GM18519 (cell line): ENCODE data around the gene MYO18A.
"Not testable (repeated sequence)": the region's sequence is repeated elsewhere in the genome, so short reads cannot be mapped to it uniquely, and the experiment has no call there.

Experiments used
- ATAC-seq: cut with Tn5 transposase; IDR thresholded peaks from one replicate; pipeline ENCODE4 v1.9.1; 2021; ENCODE audit warnings: mild to moderate bottlenecking, moderate library complexity; ENCODE audit not compliant: unreplicated experiment, low FRiP score

Gene MYO18A

DNA sequence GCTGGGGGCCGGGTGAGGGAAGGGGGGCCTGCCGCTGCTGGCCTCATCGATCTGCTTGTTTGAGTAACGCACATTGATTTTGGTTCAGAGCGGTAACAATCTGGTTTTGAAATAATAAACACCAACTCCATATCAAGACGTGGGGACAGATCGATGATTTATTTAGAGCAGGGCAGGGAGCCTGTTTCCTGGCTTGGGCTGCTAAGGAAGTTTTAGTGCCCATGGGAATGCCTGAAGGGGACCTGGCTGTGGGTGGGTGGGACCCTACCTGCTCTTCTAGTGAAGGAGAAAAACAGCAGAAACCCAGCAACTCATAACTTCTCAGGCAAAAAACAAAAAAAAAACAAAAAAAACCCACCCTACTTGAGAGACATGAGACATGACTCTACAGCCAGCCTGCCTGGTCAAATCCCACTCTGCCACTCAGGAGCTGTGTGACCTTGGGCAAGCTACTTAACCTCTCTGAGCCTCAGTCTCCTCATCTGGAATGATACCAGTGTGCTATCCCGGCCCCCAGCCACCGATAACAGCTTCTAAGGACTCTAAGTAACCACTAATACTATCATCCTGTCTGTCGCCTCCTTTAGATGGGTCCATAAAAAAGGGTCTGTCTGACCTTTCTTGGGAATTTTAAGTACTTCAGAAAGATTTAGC is 71.2 kb downstream of the MYO18A start:
- ATAC-seq: no peak

- no peak for ATAC-seq
These were observed 72.0 kb downstream of the MYO18A start for GRCh38 chr17:29107933-29108822.

GRCh38 chr17:29107084-29107483 is 73.1 kb downstream of the MYO18A start:
- ATAC-seq: no peak

DNA sequence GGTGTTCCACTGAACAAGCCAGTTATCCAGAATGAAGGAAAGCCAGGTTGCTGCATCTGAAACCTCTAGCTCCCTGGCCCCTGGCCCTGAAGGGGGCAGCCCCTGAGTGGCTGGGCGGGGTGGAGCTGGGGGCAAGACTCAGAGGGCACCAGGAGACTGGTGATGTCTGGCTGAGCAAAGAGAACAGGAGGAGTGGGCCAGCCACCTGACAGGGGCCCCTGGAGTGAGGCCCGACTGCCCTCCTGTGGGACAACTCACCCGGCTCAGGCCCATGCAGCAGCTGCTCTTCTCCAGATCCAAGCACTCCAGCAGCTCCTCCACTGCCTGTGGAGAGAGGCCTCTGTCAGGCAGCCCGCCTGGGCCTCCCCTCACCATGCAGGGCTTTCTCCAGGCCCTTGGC is 76.9 kb downstream of the MYO18A start:
- ATAC-seq: no peak

GRCh38 chr17:29102741-29103181 is 77.4 kb downstream of the MYO18A start:
- no peak for ATAC-seq

GRCh38 chr17:29102046-29102445 is 78.2 kb downstream of the MYO18A start:
- no peak for ATAC-seq

- no peak for ATAC-seq
These were observed 79.9 kb downstream of the MYO18A start for GRCh38 chr17:29100296-29100695.

DNA sequence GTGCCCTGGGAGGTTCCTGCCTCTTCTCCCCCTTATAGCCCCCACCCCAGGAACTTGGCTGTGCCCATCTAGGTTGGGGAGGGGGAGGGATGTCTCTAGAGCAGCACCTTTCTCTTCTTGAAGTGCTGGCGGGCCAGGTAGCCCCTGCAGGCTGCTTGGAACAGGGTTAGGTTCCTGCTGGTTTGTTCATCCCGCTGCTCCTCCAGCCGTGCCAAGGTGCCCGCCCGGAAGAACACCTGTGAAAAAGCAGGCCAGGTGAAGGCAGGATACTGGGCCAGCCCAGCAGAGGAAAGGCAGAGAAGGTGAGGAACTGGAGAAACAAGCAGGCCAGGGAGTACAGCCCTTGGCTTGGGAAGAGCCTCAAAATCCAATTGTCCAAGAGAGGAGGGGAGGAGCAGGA is 80.7 kb downstream of the MYO18A start:
- no peak for ATAC-seq

- no peak for ATAC-seq
These were observed 84.1 kb downstream of the MYO18A start for GRCh38 chr17:29096094-29096493.

DNA sequence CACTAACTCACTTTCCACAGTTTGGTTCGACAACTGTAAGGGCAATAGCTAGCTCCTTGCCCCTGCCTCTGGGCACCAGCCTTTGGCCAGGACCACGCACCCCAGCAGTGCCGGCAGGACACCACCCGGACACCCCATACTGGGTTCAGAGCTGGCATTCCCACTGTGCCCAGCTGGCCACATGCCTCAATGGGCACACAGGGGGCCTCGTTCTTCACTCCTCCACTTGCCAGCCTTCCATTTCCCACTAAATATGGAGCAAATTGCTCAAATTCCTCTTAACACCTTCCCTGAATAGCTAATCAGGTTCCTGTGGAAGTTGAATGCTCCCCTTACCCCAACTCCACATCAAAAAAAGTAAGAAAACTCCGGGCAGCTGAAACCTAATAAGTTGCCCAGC is 84.8 kb downstream of the MYO18A start:
- no peak for ATAC-seq

GRCh38 chr17:29094101-29094708 is 86.0 kb downstream of the MYO18A start:
- ATAC-seq: no peak

DNA sequence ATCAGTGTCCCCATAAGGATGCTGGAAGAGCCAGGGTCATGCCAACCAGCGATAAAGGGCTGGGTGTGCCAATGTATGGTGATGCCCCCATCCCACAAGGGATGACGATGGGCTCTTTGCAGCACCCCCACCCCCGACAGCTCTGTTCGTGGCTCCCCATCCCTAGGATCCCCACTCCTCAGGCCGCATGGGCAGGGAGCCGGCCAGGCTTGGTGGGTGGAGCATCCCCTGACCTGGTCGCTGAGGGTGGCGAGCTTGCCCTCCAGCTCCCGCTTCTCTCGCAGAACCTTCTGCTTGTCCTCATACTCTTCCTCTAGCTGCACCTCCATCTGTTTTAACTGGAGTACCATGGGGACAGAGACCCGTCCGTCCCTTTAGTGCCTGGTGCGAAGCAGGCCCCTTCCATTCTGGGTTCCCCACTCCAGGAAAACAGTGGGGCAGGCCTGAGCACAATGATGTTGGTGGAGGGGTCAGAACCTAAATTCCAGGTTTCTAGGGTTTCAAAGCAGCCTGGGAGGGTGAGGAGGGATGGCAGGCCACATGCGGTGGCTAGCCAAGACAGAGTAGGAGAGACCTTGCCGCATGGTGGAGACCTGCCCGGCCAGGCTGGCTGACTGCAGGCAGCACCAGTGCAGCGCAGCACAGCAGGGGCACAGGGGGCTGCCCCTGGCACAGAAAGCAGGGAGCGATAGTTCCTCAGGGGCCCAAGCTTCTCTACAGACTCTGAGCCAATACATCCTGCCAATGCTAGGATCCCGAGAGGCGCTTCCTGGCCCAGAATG is 86.9 kb downstream of the MYO18A start:
- ATAC-seq: no peak

- ATAC-seq: no peak
These were observed 88.5 kb downstream of the MYO18A start for GRCh38 chr17:29091606-29092289.

DNA sequence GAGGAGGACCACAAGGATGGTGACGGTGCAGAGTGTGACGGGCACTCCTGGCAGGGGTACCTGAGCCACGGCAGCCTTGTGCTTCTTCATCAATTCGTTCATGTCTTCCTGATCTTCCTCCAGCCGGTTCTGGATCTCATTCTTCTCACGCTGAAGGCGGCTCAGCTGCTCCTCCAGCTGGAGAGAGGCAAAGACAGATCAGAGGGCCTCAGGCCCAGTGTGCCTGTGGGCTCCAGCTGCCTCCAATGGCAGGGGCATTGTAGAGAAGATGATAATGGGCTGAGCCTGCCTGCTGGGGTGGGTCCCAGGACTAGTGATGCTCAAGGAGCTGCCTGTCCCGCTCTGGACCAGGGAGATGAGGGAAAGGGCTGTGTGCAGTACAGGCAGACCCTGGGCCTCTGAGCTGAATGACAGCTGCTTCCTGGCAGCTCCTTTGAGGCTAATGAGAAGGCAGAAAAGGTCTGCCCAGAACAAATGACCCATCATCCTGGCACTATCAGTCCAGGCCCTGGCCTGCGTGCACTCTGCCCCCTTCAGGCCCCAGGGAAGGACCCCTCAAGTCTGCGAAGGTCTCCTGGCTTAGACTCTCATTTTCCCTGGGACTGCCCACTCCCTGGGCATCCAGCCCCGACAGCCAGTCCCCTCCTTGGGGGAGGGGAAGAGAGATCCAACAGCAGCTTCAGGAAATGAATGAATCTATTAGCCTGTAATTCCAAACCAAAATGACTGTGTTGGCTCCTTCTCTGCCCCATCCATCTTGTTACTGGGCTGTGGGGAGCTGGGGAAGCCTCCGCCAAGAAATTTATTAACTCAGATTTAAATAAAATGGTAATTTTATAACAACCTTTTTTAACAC is 89.2 kb downstream of the MYO18A start:
- no peak for ATAC-seq

DNA sequence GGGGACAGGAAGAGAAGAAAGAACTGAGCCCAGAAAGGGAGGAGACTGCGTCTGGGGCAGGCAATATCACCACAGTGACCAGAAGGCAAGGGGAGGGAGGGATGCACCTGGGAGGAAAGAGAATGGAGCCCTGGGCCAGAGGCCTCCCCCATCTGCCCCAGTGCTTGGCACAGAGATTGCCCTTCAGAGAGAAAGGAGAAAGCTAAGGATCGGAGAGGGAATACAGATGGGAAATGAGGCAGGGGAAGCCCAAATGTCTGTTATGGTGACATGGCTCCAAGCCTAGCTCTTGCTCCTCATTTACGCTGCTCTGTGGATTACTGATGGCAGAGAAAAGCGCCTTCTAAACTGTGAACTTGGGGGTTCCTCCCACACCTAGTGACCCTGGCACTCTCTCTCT is 90.1 kb downstream of the MYO18A start:
- ATAC-seq: no peak

- no peak for ATAC-seq
These were observed 90.6 kb downstream of the MYO18A start for GRCh38 chr17:29089601-29090044.

DNA sequence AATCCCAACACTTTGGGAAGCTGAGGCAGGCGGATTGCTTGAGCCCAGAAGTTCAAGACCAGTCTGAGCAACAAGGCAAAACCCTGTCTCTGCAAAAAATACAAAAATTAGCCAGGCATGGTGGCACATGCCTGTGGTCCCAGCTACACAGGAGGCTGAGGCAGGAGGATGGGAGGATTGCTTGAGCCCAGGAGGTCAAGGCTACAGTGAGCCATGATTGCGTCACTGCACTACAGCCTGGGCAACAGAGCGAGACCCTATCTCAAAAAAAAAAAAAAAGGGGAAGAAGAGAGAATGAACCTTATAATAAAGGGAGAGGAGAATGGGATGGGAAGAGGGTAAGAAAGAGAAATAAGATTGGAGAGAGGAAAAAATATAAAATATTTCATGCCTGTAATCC is 91.4 kb downstream of the MYO18A start:
- ATAC-seq: not testable (repeated sequence)

DNA sequence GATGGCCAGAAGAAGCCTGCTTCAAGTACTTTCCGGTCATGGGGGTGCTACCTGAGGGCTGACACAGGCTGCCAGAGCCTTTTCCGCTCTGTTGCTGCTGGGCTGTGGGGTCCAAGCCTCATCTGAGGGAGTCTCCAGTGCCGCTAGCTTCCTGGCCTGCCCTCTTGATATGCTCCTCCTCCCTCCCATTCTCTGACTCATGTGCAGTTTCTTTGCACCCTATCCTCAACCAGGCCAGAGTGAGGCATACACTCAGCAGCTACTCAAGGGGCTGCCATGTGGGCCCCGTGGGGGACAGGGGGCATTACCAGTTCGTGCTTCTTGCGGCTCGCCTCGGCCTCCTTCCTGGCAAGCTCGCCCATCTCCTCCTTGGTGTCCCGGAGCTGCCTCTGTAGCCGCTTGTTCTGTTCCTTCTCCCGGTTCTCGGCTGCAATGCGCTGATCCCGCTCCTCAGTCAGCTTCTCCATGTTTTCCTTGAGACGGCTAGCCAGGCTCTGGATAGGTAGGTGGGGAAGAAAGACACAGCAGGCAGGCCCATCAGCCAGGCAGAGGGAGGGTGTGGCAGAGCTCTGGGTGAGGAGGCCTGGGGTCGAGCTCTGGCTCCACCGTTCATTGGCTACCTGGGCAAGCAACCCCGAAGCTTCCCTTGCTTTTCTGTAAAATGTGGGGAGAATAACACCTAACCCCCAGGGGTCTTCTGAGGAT is 93.4 kb downstream of the MYO18A start:
- ATAC-seq: no peak

DNA sequence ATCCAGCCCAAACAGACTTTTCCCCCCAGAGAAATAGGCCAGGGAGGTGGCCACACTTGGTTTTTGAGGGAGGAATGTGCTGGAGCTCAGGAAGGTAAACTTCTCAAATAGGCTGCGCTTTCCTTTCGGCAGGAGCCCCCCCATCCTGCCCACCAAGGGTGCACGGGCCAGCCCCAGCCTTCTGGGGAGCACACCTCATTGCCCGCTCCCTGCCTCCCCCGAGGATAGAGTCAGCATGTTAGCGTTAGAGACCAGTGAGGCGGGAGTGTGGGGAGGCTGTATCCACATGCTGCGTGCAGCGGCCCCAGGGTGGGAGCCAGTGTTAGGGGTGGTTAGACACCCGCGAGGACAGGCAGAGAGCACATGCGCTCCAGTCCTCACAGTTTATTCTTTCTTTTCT is 95.0 kb downstream of the MYO18A start:
- ATAC-seq: no peak
